ENCODE measurements around the gene DEFB118. TPM values are rescaled to one million over a fixed set of nuclear protein-coding genes. Genes with fewer than 3 reads are reported as not detected.

The DEFB118 gene
- total and polyA plus RNA-seq, 7 experiments from 2014 or later: not detected

GRCh38 chr20:31414381-31414780 lies 46.0 kb downstream of the DEFB118 start:
- peaks cover 0 to 1% (median 0%) of the 10 kb centered on the region in 7 donors for H3K4me1 Mint-ChIP-seq
- Histone ChIP-seq H3K9me3 (ENCODE audit: control insufficient read depth in 2 of 3, low read length in 3 of 3) (no peaks in the 10 kb centered on the region), H3K4me1 (ENCODE audit: control insufficient read depth in 2 of 2, insufficient read depth in 2 of 2, low read length in 2 of 2) (no peaks in the 10 kb centered on the region), H3K27me3 (ENCODE audit: control insufficient read depth in 2 of 2, insufficient read depth in 2 of 2, low read length in 2 of 2) (no peaks in the 10 kb centered on the region), H3K4me3 (ENCODE audit: low read length) (no peak overlapping the region), H3K27ac (ENCODE audit: low read depth, low read length) (no peak overlapping the region), H3K36me3 (ENCODE audit: control insufficient read depth in 2 of 3, insufficient read depth in 3 of 3, low read length in 3 of 3) (no peaks in the 10 kb centered on the region)
- intact Hi-C loops (cut with micrococcal nuclease): no loop called here
- CTCF ChIA-PET: interaction anchor here (0.9 kb wide), 1 partner anchor 89 kb away, joined by 7 read pairs; no protein-coding TSS in a partner anchor
- no peak for ATAC-seq
- no peak for DNase-seq
- H3K4me3 Mint-ChIP-seq: no peak overlapping the region
- H3K9me3 Mint-ChIP-seq: peaks cover 0 to 14% (median 0%) of the 10 kb centered on the region in 11 donors
- no peak overlapping the region for H3K27ac Mint-ChIP-seq
- no peaks in the 10 kb centered on the region for H3K36me3 Mint-ChIP-seq
- H3K27me3 Mint-ChIP-seq: peaks cover 0 to 41% (median 26%) of the 10 kb centered on the region in 5 donors
- POLR2A ChIA-PET: no interaction called here

- H3K9me3 Mint-ChIP-seq: peaks cover 0 to 14% (median 0%) of the 10 kb centered on the region in 11 donors
- Histone ChIP-seq H3K4me3 (ENCODE audit: low read length) (no peak overlapping the region), H3K27me3 (ENCODE audit: control insufficient read depth in 2 of 2, insufficient read depth in 2 of 2, low read length in 2 of 2) (no peaks in the 10 kb centered on the region), H3K36me3 (ENCODE audit: control insufficient read depth in 2 of 3, insufficient read depth in 3 of 3, low read length in 3 of 3) (no peaks in the 10 kb centered on the region), H3K4me1 (ENCODE audit: control insufficient read depth in 2 of 2, insufficient read depth in 2 of 2, low read length in 2 of 2) (no peaks in the 10 kb centered on the region), H3K27ac (ENCODE audit: low read depth, low read length) (no peak overlapping the region), H3K9me3 (ENCODE audit: control insufficient read depth in 2 of 3, low read length in 3 of 3) (no peaks in the 10 kb centered on the region)
- ChIA-PET POLR2A (no interaction called here), CTCF (no interaction called here)
- no peak overlapping the region for H3K27ac Mint-ChIP-seq
- ATAC-seq (no peak), DNase-seq (no peak)
- H3K36me3 Mint-ChIP-seq: no peaks in the 10 kb centered on the region
- H3K4me3 Mint-ChIP-seq: no peak overlapping the region
- no peaks in the 10 kb centered on the region for H3K4me1 Mint-ChIP-seq
- H3K27me3 Mint-ChIP-seq: peaks cover 0 to 48% (median 28%) of the 10 kb centered on the region in 5 donors
- intact Hi-C loops (cut with micrococcal nuclease): no loop called here
Measured at GRCh38 chr20:31415653-31416052, 47.3 kb downstream of the DEFB118 start.

- Mint-ChIP-seq H3K27ac (no peak overlapping the region), H3K27me3 (peaks cover 0 to 47% (median 24%) of the 10 kb centered on the region in 5 donors), H3K4me1 (no peaks in the 10 kb centered on the region), H3K4me3 (no peak overlapping the region), H3K36me3 (no peaks in the 10 kb centered on the region), H3K9me3 (peaks cover 0 to 14% (median 0%) of the 10 kb centered on the region in 11 donors)
- no peak for ATAC-seq
- ChIA-PET POLR2A (no interaction called here), CTCF (no interaction called here)
- no peak for DNase-seq
- Histone ChIP-seq H3K27ac (ENCODE audit: low read depth, low read length) (no peak overlapping the region), H3K4me1 (ENCODE audit: control insufficient read depth in 2 of 2, insufficient read depth in 2 of 2, low read length in 2 of 2) (no peaks in the 10 kb centered on the region), H3K36me3 (ENCODE audit: control insufficient read depth in 2 of 3, insufficient read depth in 3 of 3, low read length in 3 of 3) (no peaks in the 10 kb centered on the region), H3K27me3 (ENCODE audit: control insufficient read depth in 2 of 2, insufficient read depth in 2 of 2, low read length in 2 of 2) (no peaks in the 10 kb centered on the region), H3K4me3 (ENCODE audit: low read length) (no peak overlapping the region), H3K9me3 (ENCODE audit: control insufficient read depth in 2 of 3, low read length in 3 of 3) (no peaks in the 10 kb centered on the region)
- intact Hi-C loops (cut with micrococcal nuclease): no loop called here
Measured at GRCh38 chr20:31418307-31418706, 49.9 kb downstream of the DEFB118 start.

Other genes starting within 250 kb of the DEFB118 start
- gene DEFB115, start 110.9 kb upstream of the DEFB118 start, total RNA-seq: not detected
- not detected for gene DEFB115, start 110.9 kb upstream of the DEFB118 start, polyA plus RNA-seq
- gene DEFB116, start 60.0 kb upstream of the DEFB118 start, total RNA-seq: not detected
- gene DEFB116, start 60.0 kb upstream of the DEFB118 start, polyA plus RNA-seq: not detected
- not detected for gene DEFB119, start 22.0 kb downstream of the DEFB118 start, total RNA-seq
- gene DEFB119, start 22.0 kb downstream of the DEFB118 start, polyA plus RNA-seq: not detected
- gene DEFB121, start 37.6 kb downstream of the DEFB118 start, total RNA-seq: not detected
- not detected for gene DEFB121, start 37.6 kb downstream of the DEFB118 start, polyA plus RNA-seq
- not detected for gene DEFB123, start 72.0 kb downstream of the DEFB118 start, total RNA-seq
- gene DEFB123, start 72.0 kb downstream of the DEFB118 start, polyA plus RNA-seq: not detected
- gene DEFB124, start 106.5 kb downstream of the DEFB118 start, total RNA-seq: not detected
- gene DEFB124, start 106.5 kb downstream of the DEFB118 start, polyA plus RNA-seq: not detected
- not detected for gene REM1, start 106.7 kb downstream of the DEFB118 start, total RNA-seq
- not detected for gene REM1, start 106.7 kb downstream of the DEFB118 start, polyA plus RNA-seq
- gene HM13, start 145.8 kb downstream of the DEFB118 start, total RNA-seq: 100 to 1,000 TPM; 102 to 197 (median 133) TPM
- 100 to 1,000 TPM; 109 to 140 TPM for gene HM13, start 145.8 kb downstream of the DEFB118 start, polyA plus RNA-seq
- 10 to 100 TPM in 1 of 5 experiments, 1 to 10 TPM in 1, under 1 TPM in 3; 0.41 to 16.9 (median 0.62) TPM for gene ID1, start 236.7 kb downstream of the DEFB118 start, total RNA-seq
- gene ID1, start 236.7 kb downstream of the DEFB118 start, polyA plus RNA-seq: not detected

Measured in naive thymus-derived CD4-positive, alpha-beta T cell (primary cell).